ENCODE results near the gene SMOC1. TPM values are rescaled to one million over a fixed set of nuclear protein-coding genes. Genes with fewer than 3 reads are reported as not detected.

Gene SMOC1
- total RNA-seq, 1 donor from 2014 or later = 0.49 TPM

DNA sequence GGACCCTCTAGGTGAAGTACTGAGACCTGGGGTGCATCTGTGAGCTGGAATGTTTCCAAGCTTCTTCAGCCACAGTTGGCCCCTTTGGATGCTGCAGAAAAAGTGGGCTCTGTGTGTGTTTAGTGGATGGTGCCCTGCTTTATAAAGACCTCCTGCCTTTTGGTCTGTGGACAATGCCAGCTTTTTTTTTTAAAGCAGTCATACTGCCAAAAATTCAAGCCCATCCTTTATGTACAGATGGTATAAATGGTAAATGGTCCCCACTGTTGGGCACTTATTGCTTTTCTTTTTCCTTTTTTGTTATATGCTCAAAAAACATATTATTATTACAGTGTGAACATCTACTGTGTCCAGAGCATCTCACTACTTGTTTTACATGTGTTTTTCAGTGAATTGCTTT lies 81.1 kb downstream of the SMOC1 start:
- H3K4me1 Mint-ChIP-seq (ENCODE audit: low read depth, unreplicated experiment) = no peaks in the 10 kb centered on the region
- H3K27me3 Mint-ChIP-seq (ENCODE audit: unreplicated experiment) = peaks cover 2% of the 10 kb centered on the region
- no peaks in the 10 kb centered on the region for H3K9me3 Mint-ChIP-seq (ENCODE audit: unreplicated experiment)
- H3K4me3 Mint-ChIP-seq (ENCODE audit: unreplicated experiment) = no peak overlapping the region
- H3K27ac Mint-ChIP-seq (ENCODE audit: unreplicated experiment) = no peak overlapping the region
- no peak for DNase-seq
- H3K36me3 Mint-ChIP-seq (ENCODE audit: unreplicated experiment) = no peaks in the 10 kb centered on the region
- TF ChIP-seq, protein P1, sequence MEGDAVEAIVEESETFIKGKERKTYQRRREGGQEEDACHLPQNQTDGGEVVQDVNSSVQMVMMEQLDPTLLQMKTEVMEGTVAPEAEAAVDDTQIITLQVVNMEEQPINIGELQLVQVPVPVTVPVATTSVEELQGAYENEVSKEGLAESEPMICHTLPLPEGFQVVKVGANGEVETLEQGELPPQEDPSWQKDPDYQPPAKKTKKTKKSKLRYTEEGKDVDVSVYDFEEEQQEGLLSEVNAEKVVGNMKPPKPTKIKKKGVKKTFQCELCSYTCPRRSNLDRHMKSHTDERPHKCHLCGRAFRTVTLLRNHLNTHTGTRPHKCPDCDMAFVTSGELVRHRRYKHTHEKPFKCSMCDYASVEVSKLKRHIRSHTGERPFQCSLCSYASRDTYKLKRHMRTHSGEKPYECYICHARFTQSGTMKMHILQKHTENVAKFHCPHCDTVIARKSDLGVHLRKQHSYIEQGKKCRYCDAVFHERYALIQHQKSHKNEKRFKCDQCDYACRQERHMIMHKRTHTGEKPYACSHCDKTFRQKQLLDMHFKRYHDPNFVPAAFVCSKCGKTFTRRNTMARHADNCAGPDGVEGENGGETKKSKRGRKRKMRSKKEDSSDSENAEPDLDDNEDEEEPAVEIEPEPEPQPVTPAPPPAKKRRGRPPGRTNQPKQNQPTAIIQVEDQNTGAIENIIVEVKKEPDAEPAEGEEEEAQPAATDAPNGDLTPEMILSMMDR (IDR thresholded peaks at IDR 0.05; ENCODE audit: partially characterized antibody, unreplicated experiment) = no peak

DNA sequence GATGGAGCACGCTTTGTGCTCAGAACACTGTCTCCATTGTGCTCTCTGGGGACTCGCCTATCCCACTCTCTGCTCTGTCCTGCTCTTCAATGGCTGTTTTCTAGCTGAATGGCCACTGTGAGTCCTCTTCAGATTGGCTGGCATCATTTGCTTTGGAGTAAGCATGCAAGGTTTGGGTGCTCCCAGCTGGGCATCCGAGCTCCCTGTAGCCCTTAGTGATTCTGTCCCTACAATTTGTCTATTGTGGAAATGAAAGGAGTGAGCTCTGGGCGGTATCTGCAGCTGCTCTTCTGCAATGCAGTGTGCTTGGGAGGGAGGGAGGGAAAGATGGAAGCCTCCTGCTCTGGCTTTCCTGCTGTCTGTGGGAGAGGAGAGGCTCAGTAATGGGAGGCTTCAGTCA lies 84.8 kb downstream of the SMOC1 start:
- no peaks in the 10 kb centered on the region for H3K4me1 Mint-ChIP-seq (ENCODE audit: low read depth, unreplicated experiment)
- no peaks in the 10 kb centered on the region for H3K36me3 Mint-ChIP-seq (ENCODE audit: unreplicated experiment)
- H3K27me3 Mint-ChIP-seq (ENCODE audit: unreplicated experiment) = peaks cover 2% of the 10 kb centered on the region
- no peak for DNase-seq
- no peak overlapping the region for H3K4me3 Mint-ChIP-seq (ENCODE audit: unreplicated experiment)
- TF ChIP-seq, protein P1 (IDR thresholded peaks at IDR 0.05; ENCODE audit: partially characterized antibody, unreplicated experiment) = no peak
- no peaks in the 10 kb centered on the region for H3K9me3 Mint-ChIP-seq (ENCODE audit: unreplicated experiment)
- H3K27ac Mint-ChIP-seq (ENCODE audit: unreplicated experiment) = no peak overlapping the region

DNA sequence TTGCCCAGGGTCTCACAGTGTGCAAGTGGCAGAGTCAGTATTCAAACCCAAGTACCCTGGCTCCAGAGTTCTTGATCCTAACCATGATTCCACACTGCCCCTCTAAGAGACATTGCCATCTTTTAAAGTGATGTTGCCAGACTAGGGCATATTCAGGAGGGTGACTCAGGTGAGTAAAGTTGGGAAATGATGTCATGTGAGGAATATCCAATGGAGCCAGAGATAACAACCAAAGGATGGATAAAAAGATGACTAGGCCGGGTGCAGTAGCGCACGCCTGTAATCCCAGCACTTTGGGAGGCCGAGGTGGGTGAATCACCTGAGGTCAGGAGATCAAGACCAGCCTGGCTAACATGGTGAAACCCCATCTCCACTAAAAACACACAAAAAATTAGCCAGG lies 85.6 kb downstream of the SMOC1 start:
- Mint-ChIP-seq H3K27ac (ENCODE audit: unreplicated experiment) (no peak overlapping the region), H3K27me3 (ENCODE audit: unreplicated experiment) (peaks cover 2% of the 10 kb centered on the region), H3K4me1 (ENCODE audit: low read depth, unreplicated experiment) (no peaks in the 10 kb centered on the region), H3K36me3 (ENCODE audit: unreplicated experiment) (no peaks in the 10 kb centered on the region), H3K9me3 (ENCODE audit: unreplicated experiment) (peaks cover 1% of the 10 kb centered on the region), H3K4me3 (ENCODE audit: unreplicated experiment) (no peak overlapping the region)
- no peak for DNase-seq
- TF ChIP-seq, protein P1 (IDR thresholded peaks at IDR 0.05; ENCODE audit: partially characterized antibody, unreplicated experiment) = no peak

DNA sequence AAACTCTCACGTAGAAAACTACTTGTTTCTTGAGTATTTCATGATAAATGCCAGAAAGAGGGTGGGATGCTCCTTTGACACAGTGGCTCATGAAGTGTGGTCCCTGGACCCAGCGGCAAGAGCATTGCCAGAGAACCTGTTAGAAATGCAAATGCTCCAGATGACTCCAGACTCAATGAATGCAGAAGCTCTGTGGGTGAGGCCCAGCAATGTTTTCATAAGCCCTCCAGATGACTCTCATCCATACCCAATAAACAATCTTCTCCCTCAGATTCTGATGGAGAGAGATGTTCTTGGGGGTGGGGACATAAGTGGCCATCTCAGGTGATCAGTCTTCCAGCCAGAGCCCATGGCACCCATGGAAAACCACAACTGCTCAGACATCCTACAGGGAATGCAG lies 88.9 kb downstream of the SMOC1 start:
- H3K4me1 Mint-ChIP-seq (ENCODE audit: low read depth, unreplicated experiment) = no peaks in the 10 kb centered on the region

DNA sequence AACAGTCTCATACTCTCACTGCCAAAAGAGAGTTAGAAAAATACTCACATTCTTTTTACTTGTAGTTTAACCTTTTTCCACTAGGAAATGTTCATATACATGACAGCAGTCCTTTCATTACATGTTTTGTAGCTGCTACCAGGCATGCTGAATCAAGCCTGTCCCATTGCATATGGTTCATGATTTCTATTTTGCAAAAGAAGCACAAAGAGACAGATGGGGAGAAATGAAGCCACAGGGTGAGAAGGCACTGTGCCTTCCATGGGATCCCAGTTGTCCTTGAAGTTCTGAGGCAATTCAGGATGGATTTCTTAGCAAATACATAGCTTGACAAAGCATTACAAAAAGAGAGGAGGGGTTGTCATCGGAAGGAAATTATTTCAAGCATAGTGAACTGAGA lies 89.5 kb downstream of the SMOC1 start:
- no peak overlapping the region for H3K27ac Mint-ChIP-seq (ENCODE audit: unreplicated experiment)
- peaks cover 1% of the 10 kb centered on the region for H3K9me3 Mint-ChIP-seq (ENCODE audit: unreplicated experiment)
- no peaks in the 10 kb centered on the region for H3K36me3 Mint-ChIP-seq (ENCODE audit: unreplicated experiment)
- DNase-seq = no peak
- no peaks in the 10 kb centered on the region for H3K27me3 Mint-ChIP-seq (ENCODE audit: unreplicated experiment)
- no peak overlapping the region for H3K4me3 Mint-ChIP-seq (ENCODE audit: unreplicated experiment)
- TF ChIP-seq, protein P1 (IDR thresholded peaks at IDR 0.05; ENCODE audit: partially characterized antibody, unreplicated experiment) = no peak
- no peaks in the 10 kb centered on the region for H3K4me1 Mint-ChIP-seq (ENCODE audit: low read depth, unreplicated experiment)

More for the DNA sequence above, 88.9 kb downstream of the SMOC1 start:
- H3K4me3 Mint-ChIP-seq (ENCODE audit: unreplicated experiment) = no peak overlapping the region
- H3K27me3 Mint-ChIP-seq (ENCODE audit: unreplicated experiment) = peaks cover under 1% of the 10 kb centered on the region
- peaks cover 1% of the 10 kb centered on the region for H3K9me3 Mint-ChIP-seq (ENCODE audit: unreplicated experiment)
- no peaks in the 10 kb centered on the region for H3K36me3 Mint-ChIP-seq (ENCODE audit: unreplicated experiment)
- DNase-seq = no peak
- no peak overlapping the region for H3K27ac Mint-ChIP-seq (ENCODE audit: unreplicated experiment)
- TF ChIP-seq, protein P1 (IDR thresholded peaks at IDR 0.05; ENCODE audit: partially characterized antibody, unreplicated experiment) = no peak
